Measurements from ENCODE around the gene TSPAN10. TPM values are rescaled to one million over a fixed set of nuclear protein-coding genes. Genes with fewer than 3 reads are reported as not detected.

TSPAN10 gene
- total and polyA plus RNA-seq, 2 of the 13 experiments (the other 11 are each of a cell fraction or from before 2014, with no cell fraction given): 0.54 to 0.75 TPM

DNA sequence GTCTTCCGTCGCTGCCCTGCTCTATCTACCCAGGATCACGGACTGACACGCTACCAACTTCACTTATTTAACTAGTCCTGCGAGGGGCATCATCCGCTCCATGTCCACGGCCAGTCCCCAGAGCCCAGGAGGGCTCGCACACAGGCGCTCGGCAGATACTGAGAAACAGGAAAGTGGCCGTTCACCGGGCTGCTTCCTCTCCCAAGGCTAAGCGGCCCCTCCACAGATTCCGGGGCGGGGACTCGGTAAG, 29.0 kb downstream of the TSPAN10 start (continued):
- TF ChIP-seq ZFX (CRISPR knock-in tag; IDR thresholded peaks at IDR 0.05; ENCODE audit: low read depth) (no peak), ATF7 (IDR thresholded peaks at IDR 0.05) (no peak), ATF7 (CRISPR knock-in tag; IDR thresholded peaks at IDR 0.05) (no peak), ZNF781 (CRISPR knock-in tag; IDR thresholded peaks at IDR 0.05; ENCODE audit: borderline replicate concordance, not compliant biosample characterization) (no peak), MXI1 (IDR thresholded peaks at IDR 0.05; ENCODE audit: borderline replicate concordance, low read depth, low read length) (no peak), SIN3B (IDR thresholded peaks at IDR 0.05; ENCODE audit: low read length) (no peak), HHEX (CRISPR knock-in tag; IDR thresholded peaks at IDR 0.05) (no peak), CEBPG (CRISPR knock-in tag; IDR thresholded peaks at IDR 0.05) (no peak), HNRNPLL (IDR thresholded peaks at IDR 0.05; ENCODE audit: low read depth, low read length, poor library complexity, severe bottlenecking) (no peak)
- TF ChIP-seq, protein P1, sequence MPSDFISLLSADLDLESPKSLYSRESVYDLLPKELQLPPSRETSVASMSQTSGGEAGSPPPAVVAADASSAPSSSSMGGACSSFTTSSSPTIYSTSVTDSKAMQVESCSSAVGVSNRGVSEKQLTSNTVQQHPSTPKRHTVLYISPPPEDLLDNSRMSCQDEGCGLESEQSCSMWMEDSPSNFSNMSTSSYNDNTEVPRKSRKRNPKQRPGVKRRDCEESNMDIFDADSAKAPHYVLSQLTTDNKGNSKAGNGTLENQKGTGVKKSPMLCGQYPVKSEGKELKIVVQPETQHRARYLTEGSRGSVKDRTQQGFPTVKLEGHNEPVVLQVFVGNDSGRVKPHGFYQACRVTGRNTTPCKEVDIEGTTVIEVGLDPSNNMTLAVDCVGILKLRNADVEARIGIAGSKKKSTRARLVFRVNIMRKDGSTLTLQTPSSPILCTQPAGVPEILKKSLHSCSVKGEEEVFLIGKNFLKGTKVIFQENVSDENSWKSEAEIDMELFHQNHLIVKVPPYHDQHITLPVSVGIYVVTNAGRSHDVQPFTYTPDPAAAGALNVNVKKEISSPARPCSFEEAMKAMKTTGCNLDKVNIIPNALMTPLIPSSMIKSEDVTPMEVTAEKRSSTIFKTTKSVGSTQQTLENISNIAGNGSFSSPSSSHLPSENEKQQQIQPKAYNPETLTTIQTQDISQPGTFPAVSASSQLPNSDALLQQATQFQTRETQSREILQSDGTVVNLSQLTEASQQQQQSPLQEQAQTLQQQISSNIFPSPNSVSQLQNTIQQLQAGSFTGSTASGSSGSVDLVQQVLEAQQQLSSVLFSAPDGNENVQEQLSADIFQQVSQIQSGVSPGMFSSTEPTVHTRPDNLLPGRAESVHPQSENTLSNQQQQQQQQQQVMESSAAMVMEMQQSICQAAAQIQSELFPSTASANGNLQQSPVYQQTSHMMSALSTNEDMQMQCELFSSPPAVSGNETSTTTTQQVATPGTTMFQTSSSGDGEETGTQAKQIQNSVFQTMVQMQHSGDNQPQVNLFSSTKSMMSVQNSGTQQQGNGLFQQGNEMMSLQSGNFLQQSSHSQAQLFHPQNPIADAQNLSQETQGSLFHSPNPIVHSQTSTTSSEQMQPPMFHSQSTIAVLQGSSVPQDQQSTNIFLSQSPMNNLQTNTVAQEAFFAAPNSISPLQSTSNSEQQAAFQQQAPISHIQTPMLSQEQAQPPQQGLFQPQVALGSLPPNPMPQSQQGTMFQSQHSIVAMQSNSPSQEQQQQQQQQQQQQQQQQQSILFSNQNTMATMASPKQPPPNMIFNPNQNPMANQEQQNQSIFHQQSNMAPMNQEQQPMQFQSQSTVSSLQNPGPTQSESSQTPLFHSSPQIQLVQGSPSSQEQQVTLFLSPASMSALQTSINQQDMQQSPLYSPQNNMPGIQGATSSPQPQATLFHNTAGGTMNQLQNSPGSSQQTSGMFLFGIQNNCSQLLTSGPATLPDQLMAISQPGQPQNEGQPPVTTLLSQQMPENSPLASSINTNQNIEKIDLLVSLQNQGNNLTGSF (CRISPR knock-in tag; IDR thresholded peaks at IDR 0.05): no peak
- TF ChIP-seq, protein P2, sequence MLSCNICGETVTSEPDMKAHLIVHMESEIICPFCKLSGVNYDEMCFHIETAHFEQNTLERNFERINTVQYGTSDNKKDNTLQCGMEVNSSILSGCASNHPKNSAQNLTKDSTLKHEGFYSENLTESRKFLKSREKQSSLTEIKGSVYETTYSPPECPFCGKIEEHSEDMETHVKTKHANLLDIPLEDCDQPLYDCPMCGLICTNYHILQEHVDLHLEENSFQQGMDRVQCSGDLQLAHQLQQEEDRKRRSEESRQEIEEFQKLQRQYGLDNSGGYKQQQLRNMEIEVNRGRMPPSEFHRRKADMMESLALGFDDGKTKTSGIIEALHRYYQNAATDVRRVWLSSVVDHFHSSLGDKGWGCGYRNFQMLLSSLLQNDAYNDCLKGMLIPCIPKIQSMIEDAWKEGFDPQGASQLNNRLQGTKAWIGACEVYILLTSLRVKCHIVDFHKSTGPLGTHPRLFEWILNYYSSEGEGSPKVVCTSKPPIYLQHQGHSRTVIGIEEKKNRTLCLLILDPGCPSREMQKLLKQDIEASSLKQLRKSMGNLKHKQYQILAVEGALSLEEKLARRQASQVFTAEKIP (CRISPR knock-in tag; IDR thresholded peaks at IDR 0.05; ENCODE audit: borderline replicate concordance): no peak
- TF ChIP-seq, protein P3, sequence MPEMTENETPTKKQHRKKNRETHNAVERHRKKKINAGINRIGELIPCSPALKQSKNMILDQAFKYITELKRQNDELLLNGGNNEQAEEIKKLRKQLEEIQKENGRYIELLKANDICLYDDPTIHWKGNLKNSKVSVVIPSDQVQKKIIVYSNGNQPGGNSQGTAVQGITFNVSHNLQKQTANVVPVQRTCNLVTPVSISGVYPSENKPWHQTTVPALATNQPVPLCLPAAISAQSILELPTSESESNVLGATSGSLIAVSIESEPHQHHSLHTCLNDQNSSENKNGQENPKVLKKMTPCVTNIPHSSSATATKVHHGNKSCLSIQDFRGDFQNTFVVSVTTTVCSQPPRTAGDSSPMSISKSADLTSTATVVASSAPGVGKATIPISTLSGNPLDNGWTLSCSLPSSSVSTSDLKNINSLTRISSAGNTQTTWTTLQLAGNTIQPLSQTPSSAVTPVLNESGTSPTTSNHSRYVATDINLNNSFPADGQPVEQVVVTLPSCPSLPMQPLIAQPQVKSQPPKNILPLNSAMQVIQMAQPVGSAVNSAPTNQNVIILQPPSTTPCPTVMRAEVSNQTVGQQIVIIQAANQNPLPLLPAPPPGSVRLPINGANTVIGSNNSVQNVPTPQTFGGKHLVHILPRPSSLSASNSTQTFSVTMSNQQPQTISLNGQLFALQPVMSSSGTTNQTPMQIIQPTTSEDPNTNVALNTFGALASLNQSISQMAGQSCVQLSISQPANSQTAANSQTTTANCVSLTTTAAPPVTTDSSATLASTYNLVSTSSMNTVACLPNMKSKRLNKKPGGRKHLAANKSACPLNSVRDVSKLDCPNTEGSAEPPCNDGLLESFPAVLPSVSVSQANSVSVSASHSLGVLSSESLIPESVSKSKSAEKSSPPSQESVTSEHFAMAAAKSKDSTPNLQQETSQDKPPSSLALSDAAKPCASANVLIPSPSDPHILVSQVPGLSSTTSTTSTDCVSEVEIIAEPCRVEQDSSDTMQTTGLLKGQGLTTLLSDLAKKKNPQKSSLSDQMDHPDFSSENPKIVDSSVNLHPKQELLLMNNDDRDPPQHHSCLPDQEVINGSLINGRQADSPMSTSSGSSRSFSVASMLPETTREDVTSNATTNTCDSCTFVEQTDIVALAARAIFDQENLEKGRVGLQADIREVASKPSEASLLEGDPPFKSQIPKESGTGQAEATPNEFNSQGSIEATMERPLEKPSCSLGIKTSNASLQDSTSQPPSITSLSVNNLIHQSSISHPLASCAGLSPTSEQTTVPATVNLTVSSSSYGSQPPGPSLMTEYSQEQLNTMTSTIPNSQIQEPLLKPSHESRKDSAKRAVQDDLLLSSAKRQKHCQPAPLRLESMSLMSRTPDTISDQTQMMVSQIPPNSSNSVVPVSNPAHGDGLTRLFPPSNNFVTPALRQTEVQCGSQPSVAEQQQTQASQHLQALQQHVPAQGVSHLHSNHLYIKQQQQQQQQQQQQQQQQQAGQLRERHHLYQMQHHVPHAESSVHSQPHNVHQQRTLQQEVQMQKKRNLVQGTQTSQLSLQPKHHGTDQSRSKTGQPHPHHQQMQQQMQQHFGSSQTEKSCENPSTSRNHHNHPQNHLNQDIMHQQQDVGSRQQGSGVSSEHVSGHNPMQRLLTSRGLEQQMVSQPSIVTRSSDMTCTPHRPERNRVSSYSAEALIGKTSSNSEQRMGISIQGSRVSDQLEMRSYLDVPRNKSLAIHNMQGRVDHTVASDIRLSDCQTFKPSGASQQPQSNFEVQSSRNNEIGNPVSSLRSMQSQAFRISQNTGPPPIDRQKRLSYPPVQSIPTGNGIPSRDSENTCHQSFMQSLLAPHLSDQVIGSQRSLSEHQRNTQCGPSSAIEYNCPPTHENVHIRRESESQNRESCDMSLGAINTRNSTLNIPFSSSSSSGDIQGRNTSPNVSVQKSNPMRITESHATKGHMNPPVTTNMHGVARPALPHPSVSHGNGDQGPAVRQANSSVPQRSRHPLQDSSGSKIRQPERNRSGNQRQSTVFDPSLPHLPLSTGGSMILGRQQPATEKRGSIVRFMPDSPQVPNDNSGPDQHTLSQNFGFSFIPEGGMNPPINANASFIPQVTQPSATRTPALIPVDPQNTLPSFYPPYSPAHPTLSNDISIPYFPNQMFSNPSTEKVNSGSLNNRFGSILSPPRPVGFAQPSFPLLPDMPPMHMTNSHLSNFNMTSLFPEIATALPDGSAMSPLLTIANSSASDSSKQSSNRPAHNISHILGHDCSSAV (CRISPR knock-in tag; IDR thresholded peaks at IDR 0.05; ENCODE audit: borderline replicate concordance): no peak
- TF ChIP-seq, protein P4, sequence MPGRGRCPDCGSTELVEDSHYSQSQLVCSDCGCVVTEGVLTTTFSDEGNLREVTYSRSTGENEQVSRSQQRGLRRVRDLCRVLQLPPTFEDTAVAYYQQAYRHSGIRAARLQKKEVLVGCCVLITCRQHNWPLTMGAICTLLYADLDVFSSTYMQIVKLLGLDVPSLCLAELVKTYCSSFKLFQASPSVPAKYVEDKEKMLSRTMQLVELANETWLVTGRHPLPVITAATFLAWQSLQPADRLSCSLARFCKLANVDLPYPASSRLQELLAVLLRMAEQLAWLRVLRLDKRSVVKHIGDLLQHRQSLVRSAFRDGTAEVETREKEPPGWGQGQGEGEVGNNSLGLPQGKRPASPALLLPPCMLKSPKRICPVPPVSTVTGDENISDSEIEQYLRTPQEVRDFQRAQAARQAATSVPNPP (CRISPR knock-in tag; IDR thresholded peaks at IDR 0.05): no peak
- TF ChIP-seq, protein P5, sequence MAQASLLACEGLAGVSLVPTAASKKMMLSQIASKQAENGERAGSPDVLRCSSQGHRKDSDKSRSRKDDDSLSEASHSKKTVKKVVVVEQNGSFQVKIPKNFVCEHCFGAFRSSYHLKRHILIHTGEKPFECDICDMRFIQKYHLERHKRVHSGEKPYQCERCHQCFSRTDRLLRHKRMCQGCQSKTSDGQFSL (CRISPR knock-in tag; IDR thresholded peaks at IDR 0.05): no peak

Measured in HepG2 (cell line).